HG02759 (cell line): ENCODE data around the gene ZNF324B.
"Not testable (repeated sequence)": the region's sequence is repeated elsewhere in the genome, so short reads cannot be mapped to it uniquely, and the experiment has no call there.

Experiments used
- ATAC-seq: cut with Tn5 transposase; IDR thresholded peaks from one replicate; pipeline ENCODE4 v1.9.1; 2021; ENCODE audit warnings: mild to moderate bottlenecking, moderate library complexity; ENCODE audit not compliant: unreplicated experiment

Gene ZNF324B

DNA sequence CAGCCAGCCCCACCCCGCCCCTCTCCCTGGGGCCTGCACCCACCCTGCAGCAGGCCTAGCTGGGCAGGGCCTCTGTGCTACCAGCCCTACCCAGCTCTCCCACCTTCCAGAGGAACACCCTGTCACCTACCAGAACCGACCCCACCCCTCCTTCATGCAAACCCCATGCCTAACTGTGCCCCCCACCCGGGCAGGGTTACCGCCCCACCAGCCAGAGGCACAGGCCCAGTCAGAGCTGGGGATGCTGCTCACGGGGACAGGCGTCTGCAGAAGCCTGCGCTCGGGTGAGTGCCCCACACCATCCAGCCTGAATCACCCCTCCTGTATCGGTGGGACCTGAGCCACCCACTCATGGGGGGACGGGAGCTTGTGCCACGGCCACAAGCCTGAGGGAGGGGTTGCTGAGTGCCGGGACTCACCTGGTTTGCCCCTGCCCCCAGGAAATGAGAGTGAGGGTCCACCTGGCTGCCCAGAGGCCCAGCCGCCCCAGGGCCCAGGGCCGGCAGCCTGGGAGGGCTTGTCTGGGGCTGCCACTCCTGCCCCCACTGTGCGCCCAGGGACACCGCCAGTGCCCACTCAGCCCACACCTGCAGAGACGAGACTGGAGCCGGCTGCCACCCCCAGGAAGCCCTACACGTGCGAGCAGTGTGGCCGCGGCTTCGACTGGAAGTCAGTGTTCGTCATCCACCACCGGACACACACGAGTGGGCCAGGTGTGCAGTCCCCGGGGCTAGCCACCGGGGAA lies 28.5 kb downstream of the ZNF324B start:
- no peak for ATAC-seq

DNA sequence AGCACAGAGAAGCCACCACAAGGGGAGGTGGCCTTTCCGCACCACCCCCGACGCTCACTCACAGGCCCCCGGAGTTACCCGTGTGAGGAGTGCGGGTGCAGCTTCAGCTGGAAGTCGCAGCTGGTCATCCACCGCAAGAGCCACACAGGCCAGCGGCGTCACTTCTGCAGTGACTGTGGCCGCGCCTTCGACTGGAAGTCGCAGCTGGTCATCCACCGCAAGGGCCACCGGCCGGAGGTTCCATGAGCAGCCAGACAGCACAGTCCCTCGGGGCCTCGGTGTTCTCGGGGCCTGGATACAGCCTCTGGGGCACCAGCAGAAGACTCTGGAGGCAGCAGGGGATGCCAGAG lies 29.0 kb downstream of the ZNF324B start:
- ATAC-seq: no peak

DNA sequence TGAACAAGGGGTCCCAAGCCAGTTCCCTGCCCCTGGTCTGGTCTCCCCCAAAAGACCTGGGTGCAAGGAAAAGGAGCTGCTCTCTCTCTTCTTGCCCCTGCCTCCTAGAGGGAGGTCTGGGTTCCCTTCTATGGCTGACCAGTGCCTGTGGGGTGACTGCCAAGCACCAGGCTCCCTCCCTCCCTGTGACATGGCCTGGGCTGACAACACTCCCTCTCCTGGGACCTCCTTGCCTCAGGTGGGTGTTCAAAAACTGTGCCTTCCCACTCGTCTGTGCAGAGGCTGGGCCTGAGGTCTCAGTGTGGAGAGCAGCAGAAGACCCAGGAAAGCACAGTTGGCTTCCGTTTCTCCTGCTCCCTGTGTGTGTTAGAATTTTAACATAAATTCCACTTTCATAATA lies 29.4 kb downstream of the ZNF324B start:
- ATAC-seq: no peak

DNA sequence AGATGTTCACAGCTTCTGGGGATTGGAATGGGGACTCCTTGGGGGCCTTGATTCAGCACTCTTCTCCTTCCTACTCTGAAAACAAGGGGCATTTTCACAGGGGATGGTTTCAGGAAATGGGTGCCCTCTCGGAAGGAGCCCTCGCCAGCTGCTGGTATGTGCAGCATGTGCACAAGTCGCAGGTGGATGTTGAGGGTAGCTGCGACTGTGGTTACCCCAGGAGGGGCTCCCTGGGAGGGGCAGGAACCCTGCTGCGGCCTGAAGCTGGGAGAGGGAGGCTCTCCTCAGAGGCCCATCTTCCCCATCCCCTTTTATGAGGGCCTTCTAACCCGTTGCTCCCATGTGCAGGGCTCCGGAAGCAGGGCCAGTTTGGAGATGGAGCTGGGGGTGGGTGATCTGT lies 30.9 kb downstream of the ZNF324B start:
- ATAC-seq: no peak

DNA sequence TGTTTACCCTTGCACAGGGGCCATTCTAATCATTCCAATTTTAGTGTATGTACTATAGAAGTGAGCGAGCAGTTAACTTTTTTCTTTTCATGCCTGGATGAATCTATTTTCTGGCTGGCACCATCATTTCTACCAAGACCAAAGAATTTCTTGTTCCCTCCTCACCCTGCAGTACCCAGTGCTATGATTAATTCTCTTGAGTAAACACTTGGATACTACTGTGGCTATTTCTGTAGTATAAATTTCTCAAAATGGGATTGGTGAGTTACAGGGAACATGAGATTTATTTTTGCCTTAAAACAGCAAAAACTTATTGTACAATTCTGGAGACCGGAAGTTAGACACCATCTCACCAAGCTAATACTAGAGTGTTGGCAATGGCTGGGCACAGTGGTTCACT lies 32.4 kb downstream of the ZNF324B start:
- ATAC-seq: no peak

DNA sequence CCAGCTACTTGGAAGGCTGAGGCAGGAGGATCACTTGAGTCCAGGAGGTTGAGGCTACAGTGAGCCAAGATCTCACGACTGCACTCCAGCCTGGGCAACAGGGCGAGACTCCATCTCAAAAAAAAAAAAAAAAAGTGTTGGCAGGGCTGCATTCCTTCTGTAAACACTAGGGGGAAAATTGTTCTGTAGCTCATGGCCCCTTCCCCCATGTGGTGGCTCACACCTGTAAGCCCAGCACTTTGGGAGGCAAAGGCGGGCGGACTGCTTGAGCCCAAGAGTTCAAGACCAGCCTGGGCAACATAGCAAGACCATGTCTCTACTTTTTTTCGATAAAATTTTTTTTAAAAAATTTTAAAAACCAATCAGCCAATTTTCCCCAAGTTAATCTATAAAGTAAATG lies 32.9 kb downstream of the ZNF324B start:
- ATAC-seq: not testable (repeated sequence)

DNA sequence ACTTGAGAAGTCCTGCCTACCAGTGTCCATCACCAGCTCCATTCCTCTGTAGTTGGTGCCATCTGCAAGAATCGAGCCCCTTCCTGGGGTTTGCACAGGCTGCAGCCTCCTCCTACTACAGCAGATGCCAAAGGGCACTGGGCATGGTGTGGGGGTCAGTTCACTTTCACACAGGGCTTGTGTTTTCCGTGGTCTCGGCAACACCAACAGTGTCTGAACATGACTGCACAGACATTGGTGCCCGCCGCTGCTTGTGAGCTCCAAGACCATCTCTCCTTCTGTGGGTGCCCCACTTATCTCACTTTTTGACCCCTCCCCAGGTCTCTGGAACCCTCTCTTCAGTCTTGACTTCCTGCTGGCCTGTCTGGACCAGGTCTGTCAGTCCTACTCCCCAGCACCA lies 40.0 kb downstream of the ZNF324B start:
- no peak for ATAC-seq

DNA sequence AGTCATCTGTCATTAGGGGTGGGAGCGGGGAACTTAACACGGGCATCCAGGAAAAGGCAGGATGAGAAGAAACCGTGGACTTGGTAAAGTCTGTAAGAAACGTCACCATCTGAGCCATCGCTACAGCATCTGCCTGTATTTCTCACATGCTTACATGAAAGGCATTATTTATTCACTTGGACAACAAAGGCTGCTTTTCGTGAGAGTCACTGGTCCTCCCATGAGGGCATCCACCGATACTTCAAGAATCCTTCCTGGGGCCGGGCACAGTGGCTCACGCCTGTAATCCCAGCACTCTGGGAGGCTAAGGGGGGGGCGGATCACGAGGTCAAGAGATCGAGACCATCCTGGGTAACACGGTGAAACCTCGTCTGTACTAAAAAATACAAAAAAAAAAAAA lies 40.8 kb downstream of the ZNF324B start:
- no peak for ATAC-seq

DNA sequence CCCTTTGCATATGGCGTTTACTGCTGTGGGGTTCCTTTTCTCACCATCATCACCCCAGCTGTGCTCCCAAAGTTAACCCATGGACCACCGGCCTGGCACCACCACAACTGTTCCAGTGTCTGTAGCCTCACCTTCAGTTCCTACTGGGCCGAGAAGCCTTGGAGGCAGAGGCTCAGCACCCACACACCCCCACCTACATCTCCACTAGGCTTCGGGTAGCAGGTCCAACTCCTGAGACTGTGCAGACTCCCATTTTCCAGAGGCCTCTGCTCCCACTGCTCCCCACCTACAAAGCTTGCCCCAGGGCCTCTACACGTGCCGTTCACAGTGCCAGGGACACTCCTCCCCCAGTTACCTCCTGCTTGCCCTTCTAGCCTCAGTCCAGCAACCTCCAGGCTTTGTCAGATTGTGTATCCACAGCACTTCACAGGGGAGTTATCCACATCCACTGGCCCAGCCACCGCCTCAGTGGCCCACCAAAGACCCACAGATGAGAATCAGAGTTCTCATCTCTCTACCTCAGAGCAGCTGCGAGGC lies 46.3 kb downstream of the ZNF324B start:
- ATAC-seq: no peak

DNA sequence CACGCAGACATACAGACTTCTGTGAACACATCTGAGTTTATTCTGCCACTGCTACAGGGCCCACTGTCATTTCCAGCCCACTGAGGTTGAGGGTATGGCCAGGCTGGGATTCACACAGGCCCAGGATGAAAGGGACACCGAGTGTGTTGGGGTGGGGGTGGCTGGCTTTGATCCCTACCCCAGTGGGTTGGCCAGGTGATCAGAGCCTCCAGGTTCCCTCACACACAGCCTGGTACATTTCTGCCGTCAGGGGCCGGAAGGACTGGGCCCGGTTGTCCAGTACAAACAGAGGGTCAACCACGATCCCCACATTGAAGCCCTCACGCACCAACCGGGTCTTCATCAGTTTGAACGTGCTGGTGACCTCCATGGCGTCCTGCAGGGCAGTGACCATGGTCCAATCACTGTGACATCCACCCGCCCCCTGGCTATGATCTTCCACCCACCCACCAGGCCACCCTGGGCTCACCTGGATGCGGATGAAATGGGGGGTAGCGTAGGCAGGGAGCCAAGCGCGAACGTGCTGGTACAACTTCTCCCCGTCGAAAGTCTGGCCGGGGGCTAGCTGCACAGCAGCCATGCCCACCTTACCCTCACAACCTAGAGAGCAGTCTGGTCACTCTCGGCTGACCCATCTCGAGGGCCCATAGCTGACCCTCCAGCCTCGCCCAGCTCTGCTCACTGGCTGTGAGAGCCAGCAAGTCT lies 47.0 kb downstream of the ZNF324B start:
- no peak for ATAC-seq

DNA sequence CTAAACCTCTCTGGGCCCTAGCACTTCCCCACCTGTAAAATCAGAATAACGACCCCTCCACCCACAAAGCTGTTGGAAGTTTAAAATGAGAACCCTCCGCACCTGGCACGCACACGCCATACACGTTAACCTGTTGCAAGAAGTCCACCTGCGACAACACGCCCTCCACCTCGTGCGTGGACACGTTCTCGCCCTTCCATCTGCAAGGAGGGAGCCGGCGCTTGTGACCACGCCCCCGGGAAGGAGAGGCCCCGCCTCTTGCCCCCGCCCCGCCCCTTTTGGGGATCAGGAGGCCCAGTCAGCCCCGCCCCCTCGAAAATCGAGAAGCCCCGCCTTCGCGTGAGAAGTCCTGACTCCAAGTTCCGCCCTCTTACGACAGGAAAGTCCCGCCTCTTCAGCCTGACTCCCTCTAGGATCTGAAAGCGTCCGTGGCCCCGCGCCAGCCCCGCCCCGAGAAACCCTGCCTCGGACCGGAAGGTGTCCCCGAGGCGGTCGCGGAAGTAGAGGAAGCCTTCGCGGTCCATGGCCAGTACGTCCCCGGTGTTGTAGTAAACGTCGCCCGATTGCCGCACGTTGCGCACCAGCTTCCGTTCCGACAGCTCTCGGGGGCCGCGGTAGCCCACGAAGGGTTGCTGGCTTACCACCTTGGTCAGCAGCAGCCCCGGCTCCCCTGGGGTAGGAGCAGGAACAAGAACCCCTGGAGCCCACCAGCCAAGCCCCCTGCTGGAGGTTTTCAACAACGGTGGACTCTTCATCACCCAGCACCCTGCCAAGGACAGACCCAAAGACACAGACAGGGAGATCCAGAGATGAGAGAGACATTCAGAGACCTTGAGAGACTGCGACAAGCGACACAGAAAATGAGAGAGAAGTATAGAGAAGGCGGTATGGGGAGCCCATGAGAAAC lies 47.9 kb downstream of the ZNF324B start:
- ATAC-seq: peak; percentile 91

DNA sequence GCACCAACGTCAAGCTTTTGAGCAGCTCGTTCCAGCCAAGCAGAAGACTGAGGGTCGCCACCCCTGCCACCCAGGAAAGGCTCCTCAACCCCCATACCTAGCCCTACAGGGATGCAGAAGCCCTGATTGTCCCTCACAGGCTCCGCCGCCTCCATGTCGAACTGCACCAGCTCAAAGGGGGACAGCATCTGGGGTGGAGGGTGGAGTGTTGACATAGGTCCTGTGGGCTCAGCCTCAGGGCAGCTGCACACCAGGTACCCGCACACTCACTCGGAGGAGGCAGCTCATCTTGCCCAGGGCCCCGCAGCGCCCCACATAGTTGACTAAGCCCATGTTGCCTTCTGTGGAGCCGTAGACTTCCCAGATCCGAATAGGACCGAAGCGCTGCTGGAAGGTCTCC lies 48.8 kb downstream of the ZNF324B start:
- ATAC-seq: no peak
